IMR-90 (cell line): ENCODE measurements around the gene XRN2. TPM values are rescaled to one million over a fixed set of nuclear protein-coding genes. Genes with fewer than 3 reads are reported as not detected.

Experiments
- ATAC-seq: fragments of 200-7000 bp; cut with Tn5 transposase; 2 replicates; pipeline ENCODE4 v1.9.1; 2020; ENCODE audit warnings: low read depth, mild to moderate bottlenecking, moderate library complexity
- BruUV-seq: library from RNA; stranded (reverse); fragments of 400-500 nt; replicated peaks from 2 replicates; lab custom pipeline; 2021; lab: Mats Ljungman, UMichigan
- CTCF ChIA-PET: fragments of 300-600 bp; formaldehyde crosslinking; extraction: SDS; loops from one replicate; lab custom pipeline; 2021; ENCODE audit warnings: antibody characterized with exemption; lab: Yijun Ruan, JAX
- POLR2A ChIA-PET: fragments of 300-600 bp; sonication (Branson Sonifier 250); formaldehyde crosslinking; loops from one replicate; lab custom pipeline; 2022; ENCODE audit warnings: antibody characterized with exemption; ENCODE audit not compliant: unreplicated experiment; lab: Charles Lee
- DNase-seq: peaks from one replicate; pipeline ENCODE4 v3.0.0; 2013
- H2AFZ ChIP-seq: replicated peaks from 2 replicates; pipeline ENCODE3; 2013; ENCODE audit warnings: low read length, mild to moderate bottlenecking; ENCODE audit not compliant: poor library complexity
- H2AK5ac ChIP-seq: 2 replicates; pipeline ENCODE4 v1.6.1; 2013; ENCODE audit warnings: low read depth, low read length, inconsistent platforms
- H2AK9ac ChIP-seq: replicated peaks from 2 replicates; pipeline ENCODE3; 2013; ENCODE audit warnings: mild to moderate bottlenecking, low read depth, low read length, moderate library complexity; ENCODE audit not compliant: poor library complexity
- H2BK120ac ChIP-seq: 2 replicates; pipeline ENCODE4 v1.6.1; 2013; ENCODE audit warnings: low read depth, low read length, inconsistent platforms
- H2BK15ac ChIP-seq: 3 replicates; pipeline ENCODE4 v1.6.1; 2013; ENCODE audit warnings: low read depth, low read length, inconsistent platforms
- H2BK20ac ChIP-seq: 2 replicates; pipeline ENCODE4 v1.6.1; 2013; ENCODE audit warnings: low read depth, mild to moderate bottlenecking, inconsistent platforms, low read length, moderate library complexity
- H2BK5ac ChIP-seq: 2 replicates; pipeline ENCODE4 v1.6.1; 2013; ENCODE audit warnings: mild to moderate bottlenecking, low read depth, low read length, inconsistent platforms; ENCODE audit not compliant: poor library complexity, severe bottlenecking
- H3K14ac ChIP-seq: replicated peaks from 2 replicates; pipeline ENCODE4 v1.6.1; 2013; ENCODE audit warnings: low read depth, low read length, inconsistent platforms
- H3K18ac ChIP-seq: 2 replicates; pipeline ENCODE4 v1.6.1; 2013; ENCODE audit warnings: low read depth, low read length, control low read depth
- H3K23ac ChIP-seq: 2 replicates; pipeline ENCODE4 v1.6.1; 2013; ENCODE audit warnings: low read depth, low read length, inconsistent platforms
- H3K27ac ChIP-seq: 2 replicates; pipeline ENCODE4 v1.5.1; 2013; ENCODE audit warnings: mild to moderate bottlenecking, control low read depth, low read length; ENCODE audit not compliant: insufficient read depth
- H3K27me3 ChIP-seq: 2 replicates; pipeline ENCODE4 v1.6.1; 2013; ENCODE audit warnings: low read length; ENCODE audit not compliant: control insufficient read depth, insufficient read depth
- H3K36me3 ChIP-seq: 2 replicates; pipeline ENCODE4 v1.6.1; 2013; ENCODE audit warnings: low read length, mixed read lengths; ENCODE audit not compliant: control insufficient read depth, insufficient read depth
- H3K4ac ChIP-seq: 2 replicates; pipeline ENCODE4 v1.6.1; 2013; ENCODE audit warnings: low read depth, low read length, inconsistent platforms
- H3K4me1 ChIP-seq: 2 replicates; pipeline ENCODE4 v1.6.1; 2013; ENCODE audit warnings: low read length, mixed read lengths; ENCODE audit not compliant: control insufficient read depth, insufficient read depth
- H3K4me2 ChIP-seq: 2 replicates; pipeline ENCODE4 v1.6.1; 2013; ENCODE audit warnings: low read depth, mild to moderate bottlenecking, control low read depth, low read length, moderate library complexity
- H3K4me3 ChIP-seq: 2 replicates; pipeline ENCODE4 v1.5.1; 2013; ENCODE audit warnings: low read depth, mild to moderate bottlenecking, control low read depth, low read length, moderate library complexity; ENCODE audit not compliant: insufficient read depth
- H3K56ac ChIP-seq: 2 replicates; pipeline ENCODE4 v1.6.1; 2013; ENCODE audit warnings: low read length, inconsistent platforms; ENCODE audit not compliant: insufficient read depth; ENCODE audit errors: extremely low read depth
- H3K79me1 ChIP-seq, 2 experiments: 2 replicates each; pipeline ENCODE4 v1.6.1; 2013; ENCODE audit warnings: low read length in 2 of 2, inconsistent platforms in 1 of 2, low read depth in 1 of 2
- H3K9ac ChIP-seq: 2 replicates; pipeline ENCODE4 v1.6.1; 2013; ENCODE audit warnings: low read depth, low read length, control low read depth
- H3K9me1 ChIP-seq: 2 replicates; pipeline ENCODE4 v1.6.1; 2013; ENCODE audit warnings: low read length, inconsistent platforms; ENCODE audit not compliant: insufficient read depth
- H3K9me3 ChIP-seq: 2 replicates; pipeline ENCODE4 v1.6.1; 2013; ENCODE audit warnings: low read length; ENCODE audit not compliant: control insufficient read depth, insufficient read depth
- H4K20me1 ChIP-seq: 2 replicates; pipeline ENCODE4 v1.6.1; 2013; ENCODE audit warnings: low read length, inconsistent platforms; ENCODE audit not compliant: insufficient read depth
- H4K5ac ChIP-seq: 2 replicates; pipeline ENCODE4 v1.6.1; 2013; ENCODE audit warnings: mild to moderate bottlenecking, low read depth, low read length, control low read depth
- H4K8ac ChIP-seq, 2 experiments: 2 replicates each; pipeline ENCODE4 v1.6.1; 2013; ENCODE audit warnings: low read depth in 2 of 2, low read length in 2 of 2, control low read depth in 1 of 2, inconsistent platforms in 1 of 2
- H4K91ac ChIP-seq: 2 replicates; pipeline ENCODE4 v1.6.1; 2013; ENCODE audit warnings: low read depth, low read length, inconsistent platforms; ENCODE audit not compliant: insufficient read depth
- BHLHE40 ChIP-seq: fragments of 150-350 bp; IDR thresholded peaks from 2 replicates; pipeline ENCODE4 v1.6.1; 2016; ENCODE audit warnings: mild to moderate bottlenecking, low read depth, low read length
- CEBPB ChIP-seq: IDR thresholded peaks from 2 replicates; pipeline ENCODE4 v1.6.1; 2012; ENCODE audit warnings: low read depth, low read length, improper control_type of control experiment
- CHD1 ChIP-seq: IDR thresholded peaks from 2 replicates; pipeline ENCODE4 v1.6.1; 2012; ENCODE audit warnings: low read depth, low read length, improper control_type of control experiment
- CTCF ChIP-seq: conservative IDR thresholded peaks from 2 replicates; pipeline ENCODE4 v1.5.1; 2012; ENCODE audit warnings: mild to moderate bottlenecking, low read depth, low read length, improper control_type of control experiment
- FOS ChIP-seq: fragments of 150-350 bp; IDR thresholded peaks from 2 replicates; pipeline ENCODE4 v1.6.1; 2016; ENCODE audit warnings: low read depth, low read length
- MAFK ChIP-seq: IDR thresholded peaks from 2 replicates; pipeline ENCODE4 v1.6.1; 2012; ENCODE audit warnings: low read depth, low read length, improper control_type of control experiment
- MAZ ChIP-seq: IDR thresholded peaks from 2 replicates; pipeline ENCODE4 v1.6.1; 2012; ENCODE audit warnings: low read depth, mild to moderate bottlenecking, low read length, improper control_type of control experiment, moderate library complexity, borderline replicate concordance
- MXI1 ChIP-seq: IDR thresholded peaks from 2 replicates; pipeline ENCODE4 v1.6.1; 2012; ENCODE audit warnings: low read depth, mild to moderate bottlenecking, low read length, moderate library complexity, borderline replicate concordance
- NFE2L2 ChIP-seq: fragments of 150-350 bp; IDR thresholded peaks from 2 replicates; pipeline ENCODE4 v1.6.1; 2016; ENCODE audit warnings: low read depth, mild to moderate bottlenecking, low read length
- POLR2A ChIP-seq: IDR thresholded peaks from 2 replicates; pipeline ENCODE4 v1.6.1; 2012; ENCODE audit warnings: mild to moderate bottlenecking, low read depth, low read length
- RAD21 ChIP-seq: IDR thresholded peaks from 2 replicates; pipeline ENCODE4 v1.6.1; 2012; ENCODE audit warnings: low read length, improper control_type of control experiment
- RCOR1 ChIP-seq: IDR thresholded peaks from 2 replicates; pipeline ENCODE4 v1.6.1; 2012; ENCODE audit warnings: mild to moderate bottlenecking, low read length, improper control_type of control experiment; ENCODE audit not compliant: insufficient replicate concordance
- RFX5 ChIP-seq: IDR thresholded peaks from 2 replicates; pipeline ENCODE4 v1.8.0; 2012; ENCODE audit warnings: low read depth, mild to moderate bottlenecking, low read length, moderate library complexity
- SMC3 ChIP-seq: fragments of 150-350 bp; IDR thresholded peaks from 2 replicates; pipeline ENCODE4 v1.6.1; 2016; ENCODE audit warnings: low read depth, mild to moderate bottlenecking, antibody characterized with exemption, low read length, moderate library complexity
- USF2 ChIP-seq: fragments of 150-350 bp; IDR thresholded peaks from 2 replicates; pipeline ENCODE4 v1.6.1; 2017; ENCODE audit warnings: mild to moderate bottlenecking, antibody characterized with exemption, low read length, low read depth
- WGBS, 2 experiments: methylation state at CpG; one replicate each; pipeline versions ENCODE4 v1.1.5 to v1.1.7; 2013; ENCODE audit warnings: missing lambda C conversion rate in 2 of 2; ENCODE audit not compliant: insufficient read length in 1 of 2; ENCODE audit errors: extremely low coverage in 2 of 2; 5-methylcytosine and 5-hydroxymethylcytosine counted together
- dilution Hi-C: fragments of 300-500 bp; cut with HindIII; formaldehyde crosslinking; loops from one replicate; pipeline ENCODE4 v1.14.3; 2018; ENCODE audit warnings: low sequenced_read_pairs; ENCODE audit not compliant: unreplicated experiment
- in situ Hi-C: fragments of 300-500 bp; cut with MboI; formaldehyde crosslinking; loops from 3 replicates; pipeline ENCODE4 v1.14.3; 2019; ENCODE audit warnings: low sequenced_read_pairs, inconsistent platforms, mixed read lengths
- intact Hi-C: fragments of 100-400 bp; cut with micrococcal nuclease; formaldehyde crosslinking; loops from 2 replicates; pipeline ENCODE4 v1.10.0; 2022
- polyA plus RNA-seq, 3 experiments: library from polyadenylated mRNA; depleted of rRNA; stranded (reverse); fragments of >200 nt; gene quantifications; 2 replicates each; pipeline ENCODE4 v1.2.3, GENCODE V29; 2012; ENCODE audit warnings: low replicate concordance in 1 of 3
- total RNA-seq: library from RNA; depleted of rRNA; stranded (reverse); fragments of >200 nt; gene quantifications from 2 replicates; pipeline ENCODE4 v1.2.3, GENCODE V29; 2012

Gene XRN2
- total and polyA plus RNA-seq, 2 of the 4 experiments (the other 2 are of a cell fraction) = 58.1 to 70.8 TPM

- POLR2A ChIA-PET = no interaction called here
- Histone ChIP-seq H3K4me3 (no peak overlapping the region), H3K27ac (no peak overlapping the region), H3K18ac (no peak overlapping the region), H3K4ac (no peak overlapping the region), H3K14ac (no peak overlapping the region), H4K20me1 (peaks cover 69% of the 10 kb centered on the region), H3K36me3 (peaks cover 5% of the 10 kb centered on the region), H3K9ac (no peak overlapping the region), H2AFZ (no peak overlapping the region), H3K9me3 (no peaks in the 10 kb centered on the region; the same call in 1 of the 2 replicates), H3K79me1 (peaks cover 24 to 66% of the 10 kb centered on the region in 2 experiments), H2AK9ac (no peak overlapping the region), H2BK15ac (no peak overlapping the region), H2BK120ac (no peak overlapping the region), H3K56ac (no peak overlapping the region), H3K4me2 (no peak overlapping the region), H3K27me3 (no peaks in the 10 kb centered on the region), H2AK5ac (no peak overlapping the region), H3K23ac (no peak overlapping the region), H4K91ac (no peak overlapping the region), H4K5ac (no peak overlapping the region; the same call in 1 of the 2 replicates), H2BK5ac (peak overlapping the region; percentile 5), H3K9me1 (peaks cover 18% of the 10 kb centered on the region), H2BK20ac (no peak overlapping the region), H3K4me1 (peaks cover 7% of the 10 kb centered on the region), H4K8ac (no peak overlapping the region)
- 100% methylated on average over 1 of the region's 1 CpG; no CpG with 5 or more reads in 1 of the 2 experiments for WGBS, 2 experiments
- DNase-seq (peak; percentile 34), ATAC-seq (no peak)
- BruUV-seq = no TSS peak
- TF ChIP-seq CTCF (no peak), RFX5 (no peak), USF2 (no peak), SMC3 (no peak), RCOR1 (no peak), MAZ (no peak), RAD21 (no peak), FOS (no peak), POLR2A (no peak), MXI1 (no peak), BHLHE40 (no peak), CEBPB (no peak), CHD1 (no peak), MAFK (no peak), NFE2L2 (no peak)
- dilution Hi-C loops = no loop called here
- CTCF ChIA-PET = no interaction called here
- intact Hi-C loops = no loop called here
- in situ Hi-C loops = no loop called here
Observed at GRCh38 chr20:21325296-21325695, 22.2 kb downstream of the XRN2 start.
